ENCODE results near the gene ARHGAP1.
"Not testable (repeated sequence)": the region's sequence is repeated elsewhere in the genome, so short reads cannot be mapped to it uniquely, and the experiment has no call there.

Gene ARHGAP1

GRCh38 chr11:46670521-46670920 is 29.9 kb downstream of the ARHGAP1 start:
- DNase-seq, result not testable (repeated sequence)

GRCh38 chr11:46669711-46670139 is 30.7 kb downstream of the ARHGAP1 start:
- DNase-seq, result no peak

GRCh38 chr11:46668480-46669085 is 31.8 kb downstream of the ARHGAP1 start:
- no peak for DNase-seq

- DNase-seq, result no peak
Observed at GRCh38 chr11:46667043-46667481, 33.4 kb downstream of the ARHGAP1 start.

DNA sequence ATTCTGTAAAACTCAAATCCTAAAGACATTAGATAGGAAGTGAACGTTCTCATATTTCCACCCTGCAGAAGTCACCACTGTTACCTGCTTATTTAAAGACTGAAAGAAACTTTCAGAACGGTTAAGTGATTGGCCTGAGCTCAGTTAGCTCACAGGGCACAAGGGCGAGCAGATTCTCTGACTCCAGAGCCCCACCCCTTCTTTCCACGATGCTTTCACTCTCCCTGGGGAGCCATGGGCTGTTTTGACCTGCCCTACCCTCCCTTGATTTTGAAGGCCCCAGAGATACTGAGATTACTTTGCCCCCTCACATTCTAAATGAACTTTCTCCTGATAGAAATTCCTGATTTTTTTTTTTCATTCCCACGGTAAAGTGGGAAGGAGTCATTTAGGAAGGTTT is 33.9 kb downstream of the ARHGAP1 start:
- no peak for DNase-seq

DNA sequence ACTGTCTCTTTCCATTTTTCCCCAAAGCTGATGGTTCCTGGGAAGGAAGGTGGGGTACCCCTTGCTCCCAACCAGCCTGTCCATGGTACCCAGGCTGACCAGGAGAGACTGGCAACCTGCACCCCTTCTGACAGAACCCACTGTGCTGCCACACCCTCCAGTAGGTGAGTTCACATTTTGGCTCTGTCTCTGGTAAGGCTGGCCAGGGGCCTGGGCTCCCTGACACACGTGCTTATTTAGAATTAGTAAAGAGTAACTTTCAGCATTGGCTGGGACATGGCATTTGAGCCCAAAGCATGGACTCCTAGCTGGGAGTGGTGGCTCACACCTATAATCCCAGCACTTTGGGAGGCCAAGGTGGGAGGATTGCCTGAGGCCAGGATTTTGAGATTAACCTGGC is 35.1 kb downstream of the ARHGAP1 start:
- no peak for DNase-seq

GRCh38 chr11:46664612-46665011 is 35.8 kb downstream of the ARHGAP1 start:
- DNase-seq, result no peak

DNA sequence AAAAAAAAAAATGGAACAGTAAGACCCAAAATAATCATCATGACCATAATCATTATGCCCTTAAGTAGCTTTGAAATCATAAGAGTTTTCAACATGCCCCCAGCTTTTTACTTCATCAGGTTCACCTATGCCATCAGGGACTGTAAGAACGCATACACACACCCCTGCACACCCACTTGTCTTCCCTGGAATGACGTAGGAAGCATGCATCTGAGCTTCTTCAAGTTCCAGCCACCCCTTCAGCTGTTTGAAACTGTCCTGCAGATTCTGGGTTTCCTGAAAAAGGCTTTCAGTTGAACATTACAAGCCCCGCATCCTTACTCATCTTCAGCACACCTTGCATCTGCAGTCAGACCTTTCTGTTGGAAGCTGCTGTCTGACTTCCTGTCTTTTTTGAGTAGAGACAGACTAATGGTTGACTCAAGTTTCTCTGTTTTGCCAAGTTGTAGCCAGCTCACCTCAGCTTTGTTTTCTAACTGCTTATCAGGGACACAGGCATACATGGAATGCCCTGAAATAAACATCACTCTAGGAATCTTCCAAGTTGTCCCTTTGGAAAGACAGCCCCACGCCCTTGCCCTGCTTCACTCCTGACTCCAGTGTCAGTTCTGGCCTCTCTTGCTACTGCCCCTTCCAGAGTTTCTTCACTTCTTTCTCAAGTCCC is 37.0 kb downstream of the ARHGAP1 start:
- no peak for DNase-seq

- DNase-seq, result no peak
Observed at GRCh38 chr11:46662366-46662765, 38.1 kb downstream of the ARHGAP1 start.

GRCh38 chr11:46661836-46662235 is 38.6 kb downstream of the ARHGAP1 start:
- no peak for DNase-seq

DNA sequence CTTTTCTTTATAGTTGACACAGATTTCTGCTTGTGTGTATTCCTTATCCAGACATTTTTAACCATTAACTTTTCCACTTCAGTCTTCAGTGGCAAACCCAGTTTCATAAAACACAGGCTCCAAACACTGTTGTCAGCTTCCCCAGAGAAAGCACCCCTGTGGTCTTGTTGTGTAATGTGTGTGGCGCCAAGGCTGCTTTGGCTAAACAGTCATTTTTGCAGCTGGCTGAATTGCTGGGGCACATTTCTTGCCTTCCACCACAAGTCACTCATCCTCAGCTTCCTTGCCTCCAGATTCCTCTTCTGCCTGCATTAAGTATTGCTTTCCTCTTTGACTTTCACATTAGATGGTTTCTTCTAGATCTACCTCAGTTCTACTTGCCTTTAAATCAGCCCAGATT is 40.5 kb downstream of the ARHGAP1 start:
- no peak for DNase-seq

DNA sequence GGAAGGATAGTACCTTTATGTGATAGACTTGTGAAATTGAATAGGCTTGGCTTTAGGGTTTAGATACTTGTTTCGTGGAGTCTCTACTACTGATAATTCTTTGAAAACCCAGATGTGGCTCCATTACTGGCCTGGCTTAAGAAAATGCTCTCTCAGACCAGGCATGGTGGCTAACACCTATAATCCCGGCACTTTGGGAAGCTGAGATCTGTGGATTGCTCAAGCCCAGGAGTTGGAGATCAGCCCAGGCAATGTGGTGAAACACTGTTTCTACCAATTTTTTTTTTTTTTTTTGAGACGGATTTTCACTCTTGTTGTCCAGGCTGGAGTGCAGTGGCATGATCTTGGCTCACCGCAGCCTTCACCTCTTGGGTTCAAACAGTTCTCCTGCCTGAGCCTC is 42.2 kb downstream of the ARHGAP1 start:
- DNase-seq, result no peak

DNA sequence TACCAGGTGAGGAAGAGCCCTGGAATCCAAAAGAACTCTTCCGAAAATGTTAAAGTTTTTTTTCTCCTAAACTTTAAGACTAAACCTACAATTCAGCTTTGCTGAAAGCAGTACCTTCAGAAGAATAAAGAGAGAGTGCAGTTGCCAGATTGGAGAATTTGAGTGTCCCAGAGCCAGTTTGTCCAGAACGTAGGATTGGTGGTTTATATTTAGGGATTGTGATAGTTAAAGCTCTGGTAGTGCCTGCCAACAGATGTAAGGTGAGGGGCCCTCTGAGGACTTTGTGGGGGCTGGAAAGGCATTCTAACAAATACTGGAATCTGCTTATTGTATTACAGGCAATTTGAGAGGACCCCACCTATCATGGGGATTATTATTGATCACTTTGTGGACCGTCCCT is 43.2 kb downstream of the ARHGAP1 start:
- no peak for DNase-seq

DNA sequence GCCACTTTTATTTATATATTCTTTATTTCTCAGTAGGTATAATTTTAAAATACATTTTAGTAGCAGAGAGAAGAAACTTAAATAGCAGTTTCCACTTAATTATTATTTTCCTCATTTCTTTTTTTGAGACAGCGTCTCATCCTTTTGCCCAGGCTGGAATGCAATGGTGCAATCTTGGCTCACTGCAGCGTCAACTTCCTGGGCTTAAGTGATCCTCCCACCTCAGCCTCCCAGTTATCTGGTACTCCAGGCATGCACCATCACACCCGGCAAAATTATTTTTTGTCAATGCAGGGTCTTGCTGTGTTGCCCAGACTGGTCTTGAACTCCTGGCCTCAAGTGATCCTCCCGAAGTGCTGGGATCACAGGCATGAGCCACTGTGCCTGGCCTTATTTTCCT is 44.8 kb downstream of the ARHGAP1 start:
- no peak for DNase-seq

GRCh38 chr11:46649180-46649738 is 51.2 kb downstream of the ARHGAP1 start:
- DNase-seq, result no peak

- DNase-seq, result no peak
Observed at GRCh38 chr11:46643986-46644385, 56.4 kb downstream of the ARHGAP1 start.

DNA sequence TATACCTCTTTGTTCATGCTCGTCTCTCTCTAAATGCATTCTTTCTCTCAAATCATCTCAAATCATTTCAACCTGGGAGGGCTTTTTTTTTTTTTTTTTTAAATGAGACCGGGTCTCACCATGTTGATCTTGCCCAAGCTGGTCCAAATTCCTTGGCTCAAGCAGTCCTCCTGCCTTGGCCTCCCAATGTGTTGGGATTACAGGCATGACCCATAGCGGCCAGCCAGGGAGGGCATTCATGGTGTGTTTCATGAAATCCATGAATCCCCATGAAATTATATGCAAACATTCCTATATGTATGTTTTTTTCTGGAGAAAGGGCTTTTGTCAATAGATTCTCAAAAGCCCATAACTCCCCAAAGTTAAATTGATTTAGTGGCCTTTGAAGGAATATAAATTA is 56.9 kb downstream of the ARHGAP1 start:
- no peak for DNase-seq

DNA sequence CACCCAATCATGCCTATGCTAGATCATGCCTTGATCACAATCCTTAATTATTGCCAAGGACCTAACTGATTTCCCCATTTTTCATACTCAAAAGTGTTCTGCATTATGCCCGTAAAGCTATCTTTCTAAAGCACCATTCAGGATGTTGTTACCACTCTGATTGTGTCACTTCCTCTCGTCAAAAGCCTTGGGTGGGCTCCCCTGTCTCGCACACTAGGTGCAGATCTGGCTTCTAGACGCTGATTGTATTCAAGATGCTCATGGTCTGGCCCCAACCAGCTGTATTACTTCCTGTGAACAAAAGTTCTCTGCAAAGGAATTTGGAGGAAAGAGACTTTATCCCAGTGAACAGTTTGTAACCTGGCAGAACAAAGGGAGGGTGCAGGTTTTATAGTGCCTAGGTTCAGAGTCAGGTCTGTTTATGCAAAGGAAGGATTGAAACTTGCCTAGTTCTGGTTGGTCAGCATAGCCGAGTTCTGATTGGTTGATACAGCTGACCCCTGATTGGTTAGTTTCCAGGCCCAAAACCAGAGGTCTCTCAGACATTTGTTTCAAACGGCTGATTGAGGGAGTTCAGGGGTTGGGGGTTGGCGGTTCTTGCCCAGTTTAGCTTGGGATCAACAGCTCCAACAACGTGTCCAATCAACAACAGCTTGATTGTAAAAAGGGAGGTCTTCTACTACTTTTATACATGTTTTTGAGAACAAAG is 57.6 kb downstream of the ARHGAP1 start:
- no peak for DNase-seq

- no peak for DNase-seq
Observed at GRCh38 chr11:46641639-46642038, 58.8 kb downstream of the ARHGAP1 start.

- DNase-seq, result no peak
Observed at GRCh38 chr11:46640036-46640788, 60.2 kb downstream of the ARHGAP1 start.

DNA sequence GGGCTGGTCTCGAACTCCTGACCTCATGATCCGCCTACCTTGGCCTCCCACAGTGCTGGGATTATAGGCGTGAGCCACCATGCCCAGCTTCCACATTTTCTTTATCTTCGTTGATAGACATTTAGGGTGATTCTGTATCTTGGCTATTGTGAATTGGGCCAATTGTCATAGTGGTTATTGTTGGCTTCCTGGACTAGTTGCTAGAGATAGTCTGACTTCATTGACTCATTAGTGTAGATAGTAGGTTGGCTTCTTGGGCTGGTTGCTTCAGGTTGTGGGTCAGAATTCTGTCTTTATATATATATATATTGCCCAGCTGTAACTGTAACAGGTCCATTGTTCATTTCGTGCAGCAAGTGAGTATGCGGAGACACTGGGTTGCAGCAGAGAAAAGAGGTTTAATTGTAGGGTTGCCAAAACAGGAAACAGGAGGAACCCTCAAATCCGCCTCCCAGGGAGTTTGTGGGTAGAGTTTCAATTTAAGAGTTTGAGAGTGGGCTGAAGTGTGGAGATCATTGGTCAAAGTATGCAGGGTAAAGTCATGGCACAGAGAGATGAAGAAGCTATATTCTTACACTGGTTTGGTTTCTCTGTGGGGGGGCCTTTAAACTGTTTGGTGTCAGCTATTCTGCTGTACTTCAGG is 61.1 kb downstream of the ARHGAP1 start:
- DNase-seq, result no peak

GRCh38 chr11:46637546-46637945 is 62.9 kb downstream of the ARHGAP1 start:
- no peak for DNase-seq

Data from NCI-H774 (cell line).